Uterus (tissue), 4 donors: ENCODE measurements around the gene DENND5B. TPM values are rescaled to one million over a fixed set of nuclear protein-coding genes. Genes with fewer than 3 reads are reported as not detected.

Source experiments
- DNase-seq, 2 donors: peaks; one replicate each; pipeline ENCODE4 v3.0.0-alpha.2; 2019 to 2020
- H3K27ac ChIP-seq, 2 donors: fragments of 200-600 bp; sonication (generic); 1 replicate in 1 of 2; 2 replicates in 1 of 2; pipeline ENCODE4 v1.5.1; 2016 to 2018
- H3K27me3 ChIP-seq, 2 donors: fragments of 200-600 bp; sonication (generic); one replicate each; pipeline ENCODE4 v1.5.1; 2018 to 2019; ENCODE audit warnings: control low read depth in 1 of 2
- H3K36me3 ChIP-seq, 2 donors: fragments of 200-600 bp; sonication (generic); one replicate each; pipeline ENCODE4 v1.5.1; 2019; ENCODE audit warnings: control low read depth in 1 of 2
- H3K4me1 ChIP-seq, 2 donors: fragments of 200-600 bp; sonication (generic); one replicate each; pipeline ENCODE4 v1.5.1; 2018 to 2019; ENCODE audit warnings: control low read depth in 1 of 2
- H3K4me3 ChIP-seq, 2 donors: fragments of 200-600 bp; sonication (generic); 1 replicate in 1 of 2; 2 replicates in 1 of 2; pipeline ENCODE4 v1.5.1; 2018 to 2019; ENCODE audit warnings: mild to moderate bottlenecking in 1 of 2
- H3K9me3 ChIP-seq, 2 donors: fragments of 200-600 bp; sonication (generic); one replicate each; pipeline ENCODE4 v1.5.1; 2019; ENCODE audit warnings: control low read depth in 1 of 2
- POLR2A ChIP-seq, 2 donors: fragments of 450-650 bp; IDR thresholded peaks; one replicate each; pipeline ENCODE4 v1.6.1; 2016; ENCODE audit warnings: antibody characterized with exemption in 2 of 2, mild to moderate bottlenecking in 1 of 2, moderate library complexity in 1 of 2
- intact Hi-C: fragments of 100-400 bp; cut with DNase I; formaldehyde crosslinking; loops from one replicate; pipeline ENCODE4 v1.15.1; 2023; ENCODE audit warnings: low total_unique reads
- total RNA-seq, 4 donors: library from RNA; depleted of rRNA in 3 of 4; stranded (reverse); fragments of >200 nt in 3 of 4; gene quantifications; one replicate each; pipeline versions ENCODE4 v1.1.0 to v1.2.4, GENCODE V29; 2014 to 2023
- TF ChIP-seq, protein P1 (sequence below), 4 experiments: fragments of 200-600 bp in 2 of 4; fragments of 450-650 bp in 2 of 4; sonication (generic) in 2 of 4; IDR thresholded peaks; one replicate each; pipeline ENCODE4 v1.5.1; 2016 to 2019; ENCODE audit warnings: antibody characterized with exemption in 4 of 4, mild to moderate bottlenecking in 2 of 4, moderate library complexity in 1 of 4
- donor health status: DM: yes; HTN: yes; CAD: no.

DENND5B gene
- total RNA-seq, 4 donors from 2014 or later, result 14.4 to 37.0 (median 26.5) TPM

DNA sequence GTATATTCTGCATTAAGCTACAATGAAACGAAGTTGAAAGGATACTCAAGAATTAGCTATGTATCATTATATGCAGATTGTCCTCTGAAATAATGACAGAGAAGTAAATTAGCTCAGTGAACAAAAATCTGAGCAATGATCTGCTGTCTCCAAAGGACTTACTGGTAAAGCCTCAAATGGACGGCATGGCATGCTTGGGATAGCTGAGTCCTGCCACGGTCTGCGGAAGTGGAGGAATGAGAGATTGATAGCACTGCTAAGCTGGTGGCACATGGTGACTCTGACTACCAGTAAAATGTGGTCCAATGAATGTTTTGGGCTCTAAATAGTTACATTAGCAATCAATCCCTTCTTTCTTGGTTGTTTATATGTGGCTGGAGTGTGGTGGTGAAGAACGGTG lies 3.7 kb upstream of the DENND5B start:
- Histone ChIP-seq H3K4me1 (no peaks in the 10 kb centered on the region), H3K9me3 (no peaks in the 10 kb centered on the region), H3K4me3 (no peak overlapping the region), H3K27me3 (no peaks in the 10 kb centered on the region), H3K27ac (no peak overlapping the region), H3K36me3 (no peaks in the 10 kb centered on the region)
- no peak for TF ChIP-seq POLR2A (IDR thresholded peaks at IDR 0.05)
- TF ChIP-seq, protein P1, sequence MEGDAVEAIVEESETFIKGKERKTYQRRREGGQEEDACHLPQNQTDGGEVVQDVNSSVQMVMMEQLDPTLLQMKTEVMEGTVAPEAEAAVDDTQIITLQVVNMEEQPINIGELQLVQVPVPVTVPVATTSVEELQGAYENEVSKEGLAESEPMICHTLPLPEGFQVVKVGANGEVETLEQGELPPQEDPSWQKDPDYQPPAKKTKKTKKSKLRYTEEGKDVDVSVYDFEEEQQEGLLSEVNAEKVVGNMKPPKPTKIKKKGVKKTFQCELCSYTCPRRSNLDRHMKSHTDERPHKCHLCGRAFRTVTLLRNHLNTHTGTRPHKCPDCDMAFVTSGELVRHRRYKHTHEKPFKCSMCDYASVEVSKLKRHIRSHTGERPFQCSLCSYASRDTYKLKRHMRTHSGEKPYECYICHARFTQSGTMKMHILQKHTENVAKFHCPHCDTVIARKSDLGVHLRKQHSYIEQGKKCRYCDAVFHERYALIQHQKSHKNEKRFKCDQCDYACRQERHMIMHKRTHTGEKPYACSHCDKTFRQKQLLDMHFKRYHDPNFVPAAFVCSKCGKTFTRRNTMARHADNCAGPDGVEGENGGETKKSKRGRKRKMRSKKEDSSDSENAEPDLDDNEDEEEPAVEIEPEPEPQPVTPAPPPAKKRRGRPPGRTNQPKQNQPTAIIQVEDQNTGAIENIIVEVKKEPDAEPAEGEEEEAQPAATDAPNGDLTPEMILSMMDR (IDR thresholded peaks at IDR 0.05), result no peak
- DNase-seq, result no peak
- intact Hi-C loops, result no loop called here

DNA sequence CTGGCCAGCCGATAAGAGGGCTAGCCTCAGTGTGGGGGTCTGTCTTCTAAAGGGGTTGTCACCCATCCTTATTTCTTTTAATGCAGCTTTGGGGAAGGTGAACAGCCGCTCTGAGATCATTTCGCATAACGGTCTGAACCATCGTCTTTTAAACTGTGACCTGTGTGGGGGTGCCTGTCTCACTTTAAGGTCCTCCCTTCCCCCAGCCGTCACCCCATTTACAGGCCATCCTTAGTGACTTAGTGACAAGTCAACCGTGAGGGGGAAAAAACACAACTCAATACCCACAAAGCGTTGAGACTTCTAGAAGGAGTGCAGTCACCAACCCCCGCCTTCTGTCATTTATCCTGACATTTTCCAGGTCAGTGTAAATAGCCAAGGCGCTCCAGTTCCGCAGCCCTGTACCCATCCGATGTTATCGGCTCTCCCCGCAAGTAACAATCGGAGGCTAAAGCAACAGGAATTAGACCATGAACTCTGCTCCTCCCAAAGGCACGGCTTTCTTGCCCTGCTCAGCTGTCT lies 505 bp upstream of the DENND5B start:
- intact Hi-C loops, result no loop called here
- DNase-seq, result peak; percentile 24 to 45

DNA sequence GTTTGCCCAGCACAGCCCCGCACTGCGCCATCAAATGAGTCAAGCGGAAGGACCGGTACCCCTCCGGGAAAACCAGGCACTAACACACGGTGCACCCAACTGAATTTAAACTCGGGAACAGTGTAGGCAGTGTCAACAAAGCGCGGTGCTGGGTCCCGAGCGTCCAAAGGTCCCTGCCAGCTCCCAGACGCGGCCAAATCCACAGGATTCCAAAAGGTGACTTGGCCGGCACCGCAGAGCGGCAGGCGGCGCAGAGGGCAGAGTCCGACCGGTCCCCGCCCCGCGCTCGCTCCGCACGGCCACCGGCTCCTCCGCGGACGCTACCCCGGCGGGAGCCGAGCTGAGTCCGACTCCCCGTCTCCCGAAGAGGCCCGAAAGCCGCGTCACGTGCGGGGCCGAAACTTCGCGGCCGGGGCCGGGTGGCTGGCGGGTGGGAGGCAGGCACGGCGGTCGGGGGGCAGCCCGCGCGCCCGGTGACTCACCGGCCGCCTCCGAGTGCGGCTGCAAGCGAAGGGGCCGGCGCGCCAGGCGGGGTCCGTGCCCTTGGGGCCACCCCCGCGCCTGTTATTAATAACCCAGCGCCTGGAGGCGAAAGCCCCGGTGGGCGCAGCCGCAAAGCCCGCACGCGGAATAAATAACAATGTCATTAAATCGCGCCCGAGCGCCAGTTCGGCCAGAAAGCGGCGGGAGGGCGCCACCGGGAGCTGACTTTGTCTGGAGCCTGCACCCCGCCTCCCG lies 863 bp downstream of the DENND5B start:
- intact Hi-C loops, result no loop called here
- no peak for TF ChIP-seq POLR2A (IDR thresholded peaks at IDR 0.05)
- TF ChIP-seq, protein P1 (IDR thresholded peaks at IDR 0.05), result peak in 1 of 4 experiments; percentile 1
- Histone ChIP-seq H3K27ac (peak overlapping the region; percentile 96 to 97), H3K27me3 (no peaks in the 10 kb centered on the region), H3K9me3 (no peaks in the 10 kb centered on the region), H3K36me3 (no peaks in the 10 kb centered on the region), H3K4me3 (peak overlapping the region; percentile 55 to 91), H3K4me1 (no peaks in the 10 kb centered on the region)
- DNase-seq, result peak; percentile 53 to 61

More for the DNA sequence above, 505 bp upstream of the DENND5B start:
- Histone ChIP-seq H3K27ac (peak overlapping the region; percentile 96 to 97), H3K27me3 (no peaks in the 10 kb centered on the region), H3K9me3 (no peaks in the 10 kb centered on the region), H3K4me1 (no peaks in the 10 kb centered on the region), H3K36me3 (no peaks in the 10 kb centered on the region), H3K4me3 (peak overlapping the region; percentile 55 to 91)
- TF ChIP-seq POLR2A (IDR thresholded peaks at IDR 0.05), result no peak
- TF ChIP-seq, protein P1 (IDR thresholded peaks at IDR 0.05), result no peak

DNA sequence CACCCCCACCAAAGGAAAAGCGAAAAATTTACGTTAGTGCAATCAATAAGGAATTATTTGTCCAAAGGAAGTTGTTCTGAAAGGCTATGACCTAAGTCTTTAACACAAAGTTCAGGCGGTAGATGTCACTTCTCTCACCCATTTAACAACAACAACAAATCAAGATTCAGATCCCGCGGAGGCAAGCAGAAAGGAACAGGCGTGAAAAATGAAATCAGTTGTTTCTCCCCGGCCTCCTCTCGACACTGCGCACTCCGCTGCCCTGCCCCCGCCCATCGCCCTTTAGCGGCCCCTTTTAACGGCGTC lies 1.4 kb downstream of the DENND5B start:
- Histone ChIP-seq H3K36me3 (no peaks in the 10 kb centered on the region), H3K4me3 (peak overlapping the region; percentile 55 to 91), H3K4me1 (no peaks in the 10 kb centered on the region), H3K27me3 (no peaks in the 10 kb centered on the region), H3K27ac (peak overlapping the region; percentile 96 to 97), H3K9me3 (no peaks in the 10 kb centered on the region)
- peak in 1 of 2 donors; percentile 60 for DNase-seq
- intact Hi-C loops, result no loop called here
- TF ChIP-seq POLR2A (IDR thresholded peaks at IDR 0.05), result no peak
- TF ChIP-seq, protein P1 (IDR thresholded peaks at IDR 0.05), result peak in 1 of 4 experiments; percentile 4

DNA sequence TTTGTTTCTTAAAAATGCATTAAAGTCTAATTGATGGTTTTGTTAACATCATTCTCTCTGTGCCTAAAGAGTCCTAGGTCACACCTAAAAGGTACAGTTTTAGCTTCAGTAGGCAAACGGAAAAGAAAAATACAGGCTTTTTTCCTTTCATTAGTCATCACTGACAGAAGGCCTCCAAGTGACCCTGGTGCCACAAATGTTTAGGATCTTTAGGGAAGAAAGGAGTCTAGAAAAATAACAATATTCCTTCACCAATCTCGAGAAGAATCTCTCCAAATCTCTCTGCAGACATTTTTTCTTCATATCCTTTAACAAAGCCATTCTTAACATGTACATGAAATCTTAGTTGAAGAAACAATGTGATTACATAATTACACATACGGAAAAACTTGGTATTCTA lies 2.0 kb downstream of the DENND5B start:
- no peaks in the 10 kb centered on the region for H3K4me1 ChIP-seq
- peak overlapping the region; percentile 55 to 91 for H3K4me3 ChIP-seq
- no peak for DNase-seq
- TF ChIP-seq POLR2A (IDR thresholded peaks at IDR 0.05), result no peak
- TF ChIP-seq, protein P1 (IDR thresholded peaks at IDR 0.05), result no peak
- H3K9me3 ChIP-seq, result no peaks in the 10 kb centered on the region
- intact Hi-C loops, result no loop called here
- H3K36me3 ChIP-seq, result no peaks in the 10 kb centered on the region
- no peaks in the 10 kb centered on the region for H3K27me3 ChIP-seq
- peak overlapping the region; percentile 96 to 97 for H3K27ac ChIP-seq
